Measurements from ENCODE around the gene SLC39A11. TPM values are rescaled to one million over a fixed set of nuclear protein-coding genes. Genes with fewer than 3 reads are reported as not detected.
A peak's percentile ranks its signal among the peaks of the same experiment; 100 is the strongest.

Gene SLC39A11
- polyA plus RNA-seq, 3 donors: 16.6 to 27.9 (median 26.6) TPM

DNA sequence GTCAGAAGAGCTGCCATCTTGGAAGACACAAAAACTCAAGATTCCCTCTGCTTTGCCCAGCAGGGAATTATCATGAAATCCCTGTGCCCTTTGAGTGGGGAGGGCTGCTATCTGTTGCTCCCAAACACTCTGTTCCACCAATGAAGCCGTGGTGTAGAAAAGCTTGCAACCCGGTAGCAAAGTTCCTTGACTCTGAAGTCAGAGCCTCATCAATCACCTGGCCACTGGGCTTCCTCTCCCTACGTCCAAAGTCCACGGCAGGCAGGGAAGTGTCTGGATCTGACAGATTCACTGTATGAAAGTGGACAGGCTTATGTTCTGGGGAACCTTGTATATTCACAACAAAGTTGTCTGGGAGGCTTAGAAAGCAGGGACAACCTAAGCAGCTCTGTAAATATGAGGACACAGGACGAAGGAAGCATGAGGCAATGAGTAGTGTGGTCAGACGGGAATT is 343.3 kb downstream of the SLC39A11 start:
- H2AFZ ChIP-seq (ENCODE audit: insufficient read depth, low read depth, low read length, poor library complexity, severe bottlenecking): no peak overlapping the region
- H3K27me3 ChIP-seq (ENCODE audit: control insufficient read depth in 2 of 2, insufficient read depth in 2 of 2, low read length in 2 of 2): no peaks in the 10 kb centered on the region
- Mint-ChIP-seq H3K27ac (peak overlapping the region in 1 of 7 donors; percentile 41), H3K4me1 (no peaks in the 10 kb centered on the region), H3K9me3 (no peaks in the 10 kb centered on the region), H3K36me3 (peaks cover 7 to 22% of the 10 kb centered on the region in 2 donors), H3K27me3 (ENCODE audit: low read depth in 3 of 3) (no peaks in the 10 kb centered on the region), H3K4me3 (no peak overlapping the region)
- WGBS (ENCODE audit: insufficient coverage): 96% methylated on average over 4 of the region's 6 CpGs
- H3K79me2 ChIP-seq (ENCODE audit: insufficient read depth, low read length): no peaks in the 10 kb centered on the region
- no peak overlapping the region for H3K9ac ChIP-seq (ENCODE audit: insufficient read depth, low read length, poor library complexity, severe bottlenecking)
- H3K9me3 ChIP-seq (replicated peaks in 1 of 2; ENCODE audit: control insufficient read depth in 1 of 2, insufficient read depth in 1 of 2, low read length in 2 of 2): no peaks in the 10 kb centered on the region
- no peak overlapping the region for H3K4me2 ChIP-seq (replicated peaks; ENCODE audit: extremely low read depth, low read length, poor library complexity, severe bottlenecking)
- no peaks in the 10 kb centered on the region for H4K20me1 ChIP-seq (ENCODE audit: insufficient read depth, low read length)
- no peak for DNase-seq
- intact Hi-C loops (cut with micrococcal nuclease): no loop called here
- TF ChIP-seq, protein P1, sequence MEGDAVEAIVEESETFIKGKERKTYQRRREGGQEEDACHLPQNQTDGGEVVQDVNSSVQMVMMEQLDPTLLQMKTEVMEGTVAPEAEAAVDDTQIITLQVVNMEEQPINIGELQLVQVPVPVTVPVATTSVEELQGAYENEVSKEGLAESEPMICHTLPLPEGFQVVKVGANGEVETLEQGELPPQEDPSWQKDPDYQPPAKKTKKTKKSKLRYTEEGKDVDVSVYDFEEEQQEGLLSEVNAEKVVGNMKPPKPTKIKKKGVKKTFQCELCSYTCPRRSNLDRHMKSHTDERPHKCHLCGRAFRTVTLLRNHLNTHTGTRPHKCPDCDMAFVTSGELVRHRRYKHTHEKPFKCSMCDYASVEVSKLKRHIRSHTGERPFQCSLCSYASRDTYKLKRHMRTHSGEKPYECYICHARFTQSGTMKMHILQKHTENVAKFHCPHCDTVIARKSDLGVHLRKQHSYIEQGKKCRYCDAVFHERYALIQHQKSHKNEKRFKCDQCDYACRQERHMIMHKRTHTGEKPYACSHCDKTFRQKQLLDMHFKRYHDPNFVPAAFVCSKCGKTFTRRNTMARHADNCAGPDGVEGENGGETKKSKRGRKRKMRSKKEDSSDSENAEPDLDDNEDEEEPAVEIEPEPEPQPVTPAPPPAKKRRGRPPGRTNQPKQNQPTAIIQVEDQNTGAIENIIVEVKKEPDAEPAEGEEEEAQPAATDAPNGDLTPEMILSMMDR (IDR thresholded peaks at IDR 0.05): no peak
- H3K27ac ChIP-seq (ENCODE audit: low read depth in 1 of 2, low read length in 2 of 2): no peak overlapping the region
- H3K36me3 ChIP-seq (replicated peaks in 1 of 2; ENCODE audit: control insufficient read depth in 1 of 2, insufficient read depth in 2 of 2, low read length in 2 of 2): peaks cover 0 to 3% of the 10 kb centered on the region in 2 donors
- H3K4me1 ChIP-seq (ENCODE audit: control insufficient read depth in 1 of 2, insufficient read depth in 2 of 2, low read length in 2 of 2): no peaks in the 10 kb centered on the region
- no peak overlapping the region for H3K4me3 ChIP-seq (replicated peaks in 1 of 3; ENCODE audit: low read depth in 2 of 3, low read length in 3 of 3)

GRCh38 chr17:72747501-72747900 is 345.0 kb downstream of the SLC39A11 start:
- no peak overlapping the region for H3K9ac ChIP-seq (ENCODE audit: insufficient read depth, low read length, poor library complexity, severe bottlenecking)
- H3K36me3 ChIP-seq (replicated peaks in 1 of 2; ENCODE audit: control insufficient read depth in 1 of 2, insufficient read depth in 2 of 2, low read length in 2 of 2): peaks cover 3 to 11% of the 10 kb centered on the region in 2 donors
- no peaks in the 10 kb centered on the region for H3K79me2 ChIP-seq (ENCODE audit: insufficient read depth, low read length)
- 100% methylated on average over 4 of the region's 5 CpGs for WGBS (ENCODE audit: insufficient coverage)
- no peaks in the 10 kb centered on the region for H3K27me3 ChIP-seq (ENCODE audit: control insufficient read depth in 2 of 2, insufficient read depth in 2 of 2, low read length in 2 of 2)
- no peaks in the 10 kb centered on the region for H3K4me1 Mint-ChIP-seq
- no peak overlapping the region for H2AFZ ChIP-seq (ENCODE audit: insufficient read depth, low read depth, low read length, poor library complexity, severe bottlenecking)
- no peaks in the 10 kb centered on the region for H3K9me3 Mint-ChIP-seq
- DNase-seq: no peak
- intact Hi-C loops (cut with micrococcal nuclease): no loop called here
- no peak overlapping the region for H3K27ac ChIP-seq (ENCODE audit: low read depth in 1 of 2, low read length in 2 of 2)
- peaks cover 7 to 15% of the 10 kb centered on the region in 2 donors for H3K36me3 Mint-ChIP-seq
- no peaks in the 10 kb centered on the region for H3K4me1 ChIP-seq (ENCODE audit: control insufficient read depth in 1 of 2, insufficient read depth in 2 of 2, low read length in 2 of 2)
- H4K20me1 ChIP-seq (ENCODE audit: insufficient read depth, low read length): no peaks in the 10 kb centered on the region
- H3K9me3 ChIP-seq (replicated peaks in 1 of 2; ENCODE audit: control insufficient read depth in 1 of 2, insufficient read depth in 1 of 2, low read length in 2 of 2): no peaks in the 10 kb centered on the region
- H3K27ac Mint-ChIP-seq: no peak overlapping the region
- H3K4me2 ChIP-seq (replicated peaks; ENCODE audit: extremely low read depth, low read length, poor library complexity, severe bottlenecking): no peak overlapping the region
- H3K4me3 ChIP-seq (replicated peaks in 1 of 3; ENCODE audit: low read depth in 2 of 3, low read length in 3 of 3): no peak overlapping the region
- H3K4me3 Mint-ChIP-seq: no peak overlapping the region
- TF ChIP-seq, protein P1 (IDR thresholded peaks at IDR 0.05): no peak
- peaks cover 0 to 2% (median 0%) of the 10 kb centered on the region in 3 donors for H3K27me3 Mint-ChIP-seq (ENCODE audit: low read depth in 3 of 3)
